ENCODE results near the gene GNPAT.

The GNPAT gene

DNA sequence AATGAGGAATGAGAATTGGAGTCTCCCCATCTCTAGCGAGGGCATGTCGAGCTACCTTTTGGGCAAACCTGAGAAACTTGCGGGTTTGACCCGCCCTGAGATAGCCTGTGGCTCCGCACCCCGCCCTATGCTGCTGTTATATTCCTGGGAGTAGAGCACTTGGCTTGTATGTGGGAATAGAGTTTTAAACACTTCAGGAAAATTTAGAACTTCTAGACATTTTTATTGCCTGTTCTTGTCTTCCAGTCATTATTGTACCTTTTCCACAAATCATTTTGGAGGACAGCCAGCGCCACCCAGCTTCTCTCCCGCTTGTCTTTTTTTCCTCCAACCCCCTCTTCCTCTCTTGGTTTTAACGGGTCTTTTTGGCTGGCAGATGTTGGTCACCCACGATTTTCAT, 738 bp downstream of the GNPAT start:
- Histone ChIP-seq H3K4me2 (ENCODE audit: low read length) (peak overlapping the region; percentile 93), H3K79me2 (ENCODE audit: insufficient read depth, low read length) (peaks cover 59% of the 10 kb centered on the region), H3K27ac (ENCODE audit: low read depth, low read length, poor library complexity, severe bottlenecking) (no peak overlapping the region), H4K20me1 (ENCODE audit: insufficient read depth, low read length) (no peaks in the 10 kb centered on the region), H3K27me3 (ENCODE audit: insufficient read depth, low read length) (no peaks in the 10 kb centered on the region), H2AFZ (ENCODE audit: low read length) (peak overlapping the region; percentile 72; the same call in 1 of the 2 replicates), H3F3A (ENCODE audit: insufficient read depth, low read length) (no peaks in the 10 kb centered on the region), H3K4me1 (ENCODE audit: insufficient read depth, low read length, severe bottlenecking) (peaks cover 30% of the 10 kb centered on the region), H3K36me3 (ENCODE audit: insufficient read depth, low read length) (peaks cover 42% of the 10 kb centered on the region), H3K9ac (ENCODE audit: low read length) (peak overlapping the region; percentile 97), H3K9me2 (ENCODE audit: low read depth, low read length) (no peaks in the 10 kb centered on the region), H3K9me3 (ENCODE audit: low read length) (no peaks in the 10 kb centered on the region), H3K4me3 (ENCODE audit: low read depth, low read length, poor library complexity, severe bottlenecking) (peak overlapping the region; percentile 98)
- TF ChIP-seq, protein P1, sequence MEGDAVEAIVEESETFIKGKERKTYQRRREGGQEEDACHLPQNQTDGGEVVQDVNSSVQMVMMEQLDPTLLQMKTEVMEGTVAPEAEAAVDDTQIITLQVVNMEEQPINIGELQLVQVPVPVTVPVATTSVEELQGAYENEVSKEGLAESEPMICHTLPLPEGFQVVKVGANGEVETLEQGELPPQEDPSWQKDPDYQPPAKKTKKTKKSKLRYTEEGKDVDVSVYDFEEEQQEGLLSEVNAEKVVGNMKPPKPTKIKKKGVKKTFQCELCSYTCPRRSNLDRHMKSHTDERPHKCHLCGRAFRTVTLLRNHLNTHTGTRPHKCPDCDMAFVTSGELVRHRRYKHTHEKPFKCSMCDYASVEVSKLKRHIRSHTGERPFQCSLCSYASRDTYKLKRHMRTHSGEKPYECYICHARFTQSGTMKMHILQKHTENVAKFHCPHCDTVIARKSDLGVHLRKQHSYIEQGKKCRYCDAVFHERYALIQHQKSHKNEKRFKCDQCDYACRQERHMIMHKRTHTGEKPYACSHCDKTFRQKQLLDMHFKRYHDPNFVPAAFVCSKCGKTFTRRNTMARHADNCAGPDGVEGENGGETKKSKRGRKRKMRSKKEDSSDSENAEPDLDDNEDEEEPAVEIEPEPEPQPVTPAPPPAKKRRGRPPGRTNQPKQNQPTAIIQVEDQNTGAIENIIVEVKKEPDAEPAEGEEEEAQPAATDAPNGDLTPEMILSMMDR (IDR thresholded peaks at IDR 0.05; ENCODE audit: low read length): no peak
- TF ChIP-seq EZH2 (IDR thresholded peaks at IDR 0.05; ENCODE audit: borderline replicate concordance, low read length): no peak

DNA sequence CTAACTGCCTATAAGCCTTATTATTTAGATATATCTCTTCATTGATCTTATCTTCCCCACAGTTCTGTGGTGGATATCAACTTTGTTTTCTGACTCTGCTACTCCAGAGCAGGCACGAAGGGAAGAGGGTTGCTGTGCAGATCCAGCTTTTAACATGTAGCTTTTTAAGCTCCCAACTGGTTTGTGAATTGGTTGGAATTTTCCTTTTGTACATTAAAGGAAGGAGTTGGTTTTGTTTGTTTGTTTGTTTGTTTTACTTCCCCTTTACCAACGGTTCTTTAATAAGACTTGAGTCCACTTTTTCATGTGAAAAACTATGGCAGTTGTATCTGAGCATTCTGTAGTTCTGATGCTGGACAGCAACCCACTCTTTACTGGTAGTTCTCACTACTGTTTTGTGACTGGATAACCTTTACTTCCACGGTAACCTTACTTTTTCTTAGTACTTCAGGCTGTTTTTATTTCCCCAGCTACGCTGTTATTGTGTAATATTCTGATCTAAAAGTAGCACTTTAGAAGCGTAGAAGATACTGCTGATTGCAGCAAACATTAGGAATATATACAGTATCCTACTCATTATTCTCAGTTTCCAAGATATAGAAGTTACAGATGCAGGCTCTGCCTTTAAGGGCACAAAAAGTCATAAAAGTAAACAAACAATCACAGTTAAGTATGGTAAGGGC, 1.6 kb downstream of the GNPAT start:
- peaks cover 59% of the 10 kb centered on the region for H3K79me2 ChIP-seq (ENCODE audit: insufficient read depth, low read length)
- H3K9me2 ChIP-seq (ENCODE audit: low read depth, low read length): no peaks in the 10 kb centered on the region
- peaks cover 41% of the 10 kb centered on the region for H3K36me3 ChIP-seq (ENCODE audit: insufficient read depth, low read length)
- no peak overlapping the region for H2AFZ ChIP-seq (ENCODE audit: low read length)
- no peaks in the 10 kb centered on the region for H4K20me1 ChIP-seq (ENCODE audit: insufficient read depth, low read length)
- H3K27me3 ChIP-seq (ENCODE audit: insufficient read depth, low read length): no peaks in the 10 kb centered on the region
- peaks cover 30% of the 10 kb centered on the region for H3K4me1 ChIP-seq (ENCODE audit: insufficient read depth, low read length, severe bottlenecking)
- no peaks in the 10 kb centered on the region for H3F3A ChIP-seq (ENCODE audit: insufficient read depth, low read length)
- H3K27ac ChIP-seq (ENCODE audit: low read depth, low read length, poor library complexity, severe bottlenecking): no peak overlapping the region
- H3K4me2 ChIP-seq (ENCODE audit: low read length): peak overlapping the region; percentile 93
- no peak for TF ChIP-seq EZH2 (IDR thresholded peaks at IDR 0.05; ENCODE audit: borderline replicate concordance, low read length)
- TF ChIP-seq, protein P1 (IDR thresholded peaks at IDR 0.05; ENCODE audit: low read length): no peak
- peak overlapping the region; percentile 97 for H3K9ac ChIP-seq (ENCODE audit: low read length)
- no peaks in the 10 kb centered on the region for H3K9me3 ChIP-seq (ENCODE audit: low read length)
- peak overlapping the region; percentile 98 for H3K4me3 ChIP-seq (ENCODE audit: low read depth, low read length, poor library complexity, severe bottlenecking)

DNA sequence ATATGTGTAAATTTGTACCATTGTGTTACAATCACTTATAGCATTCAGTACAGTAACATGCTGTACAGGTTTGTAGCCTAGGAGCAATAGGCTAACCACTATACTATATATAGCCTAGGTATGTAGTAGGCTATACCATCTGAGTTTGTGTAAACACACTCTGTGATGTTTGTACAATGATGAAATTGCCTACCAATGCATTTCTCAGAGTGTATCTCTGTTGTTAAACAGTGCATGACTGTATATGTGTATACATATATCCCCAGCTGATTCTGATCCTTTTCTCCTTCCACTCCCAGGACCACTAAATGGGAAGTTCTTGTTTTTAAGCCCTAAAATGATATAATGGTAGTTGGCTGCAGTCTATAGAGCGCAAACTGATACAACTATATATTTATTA, 7.8 kb downstream of the GNPAT start:
- Histone ChIP-seq H3K9me3 (ENCODE audit: low read length) (no peaks in the 10 kb centered on the region), H3K4me1 (ENCODE audit: insufficient read depth, low read length, severe bottlenecking) (no peaks in the 10 kb centered on the region), H3K27me3 (ENCODE audit: insufficient read depth, low read length) (no peaks in the 10 kb centered on the region), H3K9me2 (ENCODE audit: low read depth, low read length) (no peaks in the 10 kb centered on the region), H3K4me3 (ENCODE audit: low read depth, low read length, poor library complexity, severe bottlenecking) (no peak overlapping the region), H4K20me1 (ENCODE audit: insufficient read depth, low read length) (no peaks in the 10 kb centered on the region), H3K36me3 (ENCODE audit: insufficient read depth, low read length) (peaks cover 60% of the 10 kb centered on the region), H3K79me2 (ENCODE audit: insufficient read depth, low read length) (peaks cover 24% of the 10 kb centered on the region), H3K27ac (ENCODE audit: low read depth, low read length, poor library complexity, severe bottlenecking) (no peak overlapping the region), H2AFZ (ENCODE audit: low read length) (no peak overlapping the region), H3F3A (ENCODE audit: insufficient read depth, low read length) (no peaks in the 10 kb centered on the region), H3K9ac (ENCODE audit: low read length) (no peak overlapping the region), H3K4me2 (ENCODE audit: low read length) (no peak overlapping the region)
- TF ChIP-seq, protein P1 (IDR thresholded peaks at IDR 0.05; ENCODE audit: low read length): no peak
- TF ChIP-seq EZH2 (IDR thresholded peaks at IDR 0.05; ENCODE audit: borderline replicate concordance, low read length): no peak
